GM12891 (cell line): ENCODE results near the gene LDHB.

Experiments
- POLR2A ChIP-seq: IDR thresholded peaks from 2 replicates; pipeline ENCODE4 v1.6.1; 2011; ENCODE audit warnings: low read depth, low read length, control low read depth
- POLR2AphosphoS5 ChIP-seq: IDR thresholded peaks from 2 replicates; pipeline ENCODE4 v1.6.1; 2011; ENCODE audit warnings: low read depth, low read length, control low read depth
- POU2F2 ChIP-seq: IDR thresholded peaks from 2 replicates; pipeline ENCODE4 v1.6.1; 2011; ENCODE audit warnings: low read depth, mild to moderate bottlenecking, control low read depth, low read length, moderate library complexity
- SPI1 ChIP-seq: IDR thresholded peaks from 2 replicates; pipeline ENCODE4 v1.6.1; 2011; ENCODE audit warnings: low read depth, low read length, control low read depth
- TAF1 ChIP-seq: IDR thresholded peaks from 2 replicates; pipeline ENCODE4 v1.6.1; 2011; ENCODE audit warnings: low read depth, low read length, control low read depth

DNA sequence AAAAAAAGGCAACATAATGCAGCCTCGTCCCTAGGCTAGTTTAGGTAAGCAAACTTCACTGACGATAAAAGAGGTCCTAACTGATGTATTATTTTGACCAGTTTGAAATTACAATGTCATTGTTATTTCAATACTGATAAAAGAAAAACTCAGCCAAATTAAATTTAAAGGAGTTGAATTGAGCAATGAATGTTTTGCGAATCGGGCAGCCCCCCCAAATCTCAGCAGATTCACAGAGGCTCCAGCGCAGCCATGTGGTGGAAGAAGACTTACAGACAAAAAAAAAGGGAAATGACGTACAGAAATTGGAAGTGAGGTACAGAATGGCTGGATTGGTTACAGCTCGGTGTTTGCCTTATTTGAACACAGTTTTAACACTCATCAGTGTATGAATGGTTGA lies 8.2 kb upstream of the LDHB start:
- TF ChIP-seq POLR2AphosphoS5 = no peak
- no peak for TF ChIP-seq SPI1
- no peak for TF ChIP-seq POU2F2
- TF ChIP-seq POLR2A = no peak
- TF ChIP-seq TAF1 = no peak
